A673 (cell line): ENCODE data around the gene NELFE. TPM values are rescaled to one million over a fixed set of nuclear protein-coding genes. Genes with fewer than 3 reads are reported as not detected.
"Not testable (repeated sequence)": the region's sequence is repeated elsewhere in the genome, so short reads cannot be mapped to it uniquely, and the experiment has no call there.

Experiments used
- BruUV-seq: library from RNA; stranded (reverse); fragments of 400-500 nt; replicated peaks from 2 replicates; lab custom pipeline; 2021; lab: Mats Ljungman, UMichigan
- CTCF ChIA-PET: fragments of 300-600 bp; sonication (Branson Sonifier 250); formaldehyde crosslinking; loops from one replicate; lab custom pipeline; 2022; ENCODE audit warnings: antibody characterized with exemption; lab: Charles Lee
- POLR2A ChIA-PET: fragments of 300-600 bp; sonication (Branson Sonifier 250); formaldehyde crosslinking; loops from one replicate; lab custom pipeline; 2022; ENCODE audit warnings: antibody characterized with exemption; ENCODE audit not compliant: low non-redundant PET; lab: Charles Lee
- DNase-seq: peaks from one replicate; pipeline ENCODE4 v3.0.0-alpha.2; 2015; ENCODE audit warnings: low spot score
- H3K27ac ChIP-seq: fragments of 200-600 bp; sonication (generic); 2 replicates; pipeline ENCODE4 v1.5.1; 2016; ENCODE audit warnings: mixed run types, low read depth, mild to moderate bottlenecking, mixed read lengths, antibody characterized with exemption, low read length; ENCODE audit not compliant: poor library complexity, severe bottlenecking
- H3K27me3 ChIP-seq: fragments of 200-600 bp; sonication (generic); replicated peaks from 2 replicates; pipeline ENCODE4 v1.6.1; 2017; ENCODE audit warnings: mixed run types, low read depth, mild to moderate bottlenecking, mixed read lengths, antibody characterized with exemption, low read length; ENCODE audit not compliant: insufficient read depth, poor library complexity
- H3K36me3 ChIP-seq: fragments of 200-600 bp; sonication (generic); 2 replicates; pipeline ENCODE4 v1.6.1; 2016; ENCODE audit warnings: mixed run types, mild to moderate bottlenecking, mixed read lengths, antibody characterized with exemption, low read length; ENCODE audit not compliant: insufficient read depth, poor library complexity, severe bottlenecking
- H3K4me1 ChIP-seq: fragments of 200-600 bp; sonication (generic); 2 replicates; pipeline ENCODE4 v1.6.1; 2017; ENCODE audit warnings: mixed run types, mild to moderate bottlenecking, mixed read lengths, antibody characterized with exemption, low read length; ENCODE audit not compliant: insufficient read depth, poor library complexity, severe bottlenecking
- H3K4me3 ChIP-seq: fragments of 200-600 bp; sonication (generic); 2 replicates; pipeline ENCODE4 v1.5.1; 2016; ENCODE audit warnings: low read depth, mixed run types, mild to moderate bottlenecking, mixed read lengths, low read length; ENCODE audit not compliant: poor library complexity, severe bottlenecking
- H3K9me3 ChIP-seq: fragments of 200-600 bp; sonication (generic); 2 replicates; pipeline ENCODE4 v1.6.1; 2016; ENCODE audit warnings: mixed run types, low read depth, mild to moderate bottlenecking, mixed read lengths, antibody characterized with exemption, low read length; ENCODE audit not compliant: poor library complexity, severe bottlenecking
- CTCF ChIP-seq: fragments of 300-800, 200-600 bp; sonication (generic); conservative IDR thresholded peaks from 2 replicates; pipeline ENCODE4 v1.5.1; 2017; ENCODE audit warnings: low read depth, mild to moderate bottlenecking, antibody characterized with exemption, low read length, moderate library complexity, mixed read lengths
- EZH2 ChIP-seq: fragments of 200-600 bp; sonication (generic); IDR thresholded peaks from 2 replicates; pipeline ENCODE4 v1.6.1; 2017; ENCODE audit warnings: borderline replicate concordance, low read depth, mild to moderate bottlenecking, mixed read lengths, antibody characterized with exemption, low read length; ENCODE audit not compliant: poor library complexity, severe bottlenecking
- intact Hi-C: fragments of 100-400 bp; cut with micrococcal nuclease; formaldehyde crosslinking; loops from one replicate; pipeline ENCODE4 v1.10.0; 2022; ENCODE audit not compliant: unreplicated experiment
- total RNA-seq: library from RNA; stranded (reverse); gene quantifications from 2 replicates; pipeline ENCODE4 v1.2.3, GENCODE V29; 2021

NELFE gene
- total RNA-seq, 1 experiment from 2014 or later: 94.3 TPM

GRCh38 chr6:31977816-31978431 lies 19.2 kb upstream of the NELFE start:
- Histone ChIP-seq H3K9me3 (no peaks in the 10 kb centered on the region), H3K27me3 (no peaks in the 10 kb centered on the region), H3K4me3 (no peak overlapping the region), H3K36me3 (no peaks in the 10 kb centered on the region), H3K4me1 (peaks cover 8% of the 10 kb centered on the region), H3K27ac (no peak overlapping the region)
- no peak for DNase-seq
- POLR2A ChIA-PET: no interaction called here
- BruUV-seq: no TSS peak
- intact Hi-C loops: no loop called here
- TF ChIP-seq EZH2: no peak
- TF ChIP-seq CTCF: no peak
- CTCF ChIA-PET: interaction anchor here (0.6 kb wide), 1 partner anchor 95 kb away, joined by 3 read pairs; no protein-coding TSS in a partner anchor

- intact Hi-C loops, H3K27me3 ChIP-seq, BruUV-seq, POLR2A ChIA-PET, DNase-seq, H3K27ac ChIP-seq, H3K4me3 ChIP-seq, H3K36me3 ChIP-seq, CTCF ChIA-PET, H3K9me3 ChIP-seq: not testable (repeated sequence)
- peaks cover 12% of the 10 kb centered on the region for H3K4me1 ChIP-seq
Observed at GRCh38 chr6:31976065-31976464, 17.3 kb upstream of the NELFE start.

- Histone ChIP-seq H3K36me3 (peaks cover 22% of the 10 kb centered on the region), H3K4me1 (peaks cover 19% of the 10 kb centered on the region), H3K4me3 (peak overlapping the region; percentile 65), H3K9me3 (no peaks in the 10 kb centered on the region), H3K27ac (peak overlapping the region; percentile 93), H3K27me3 (no peaks in the 10 kb centered on the region)
- POLR2A ChIA-PET: interaction anchor here (0.5 to 0.6 kb wide), 2 partner anchors 227 to 474 kb away, joined by 8 to 9 read pairs; no protein-coding TSS in a partner anchor
- intact Hi-C loops: no loop called here
- TSS peak; percentile 55 for BruUV-seq
- no peak for DNase-seq
- CTCF ChIA-PET: no interaction called here
- TF ChIP-seq EZH2: no peak
- TF ChIP-seq CTCF: no peak
Observed at GRCh38 chr6:31972709-31973350, 14.1 kb upstream of the NELFE start.
